Measurements from ENCODE around the gene GANC.
"Not testable (repeated sequence)": the region's sequence is repeated elsewhere in the genome, so short reads cannot be mapped to it uniquely, and the experiment has no call there.

GANC gene

GRCh38 chr15:42272939-42273899 lies at the start of gene GANC, which contains the start of gene TMEM87A:
Gene GANC, plus strand, starts transcription at chr15:42273201. Its CDS starts 1,281 bp downstream, at chr15:42274482.
Gene TMEM87A, minus strand, starts transcription at chr15:42273433. Its CDS starts 35 bp downstream, at chr15:42273398.
- peak; percentile 99 for DNase-seq (ENCODE audit: low spot score)

- no peak for DNase-seq (ENCODE audit: low spot score)
Observed at GRCh38 chr15:42226648-42227047, 46.4 kb upstream of the GANC start.

- no peak for DNase-seq (ENCODE audit: low spot score)
Observed at GRCh38 chr15:42228036-42228435, 45.0 kb upstream of the GANC start.

DNA sequence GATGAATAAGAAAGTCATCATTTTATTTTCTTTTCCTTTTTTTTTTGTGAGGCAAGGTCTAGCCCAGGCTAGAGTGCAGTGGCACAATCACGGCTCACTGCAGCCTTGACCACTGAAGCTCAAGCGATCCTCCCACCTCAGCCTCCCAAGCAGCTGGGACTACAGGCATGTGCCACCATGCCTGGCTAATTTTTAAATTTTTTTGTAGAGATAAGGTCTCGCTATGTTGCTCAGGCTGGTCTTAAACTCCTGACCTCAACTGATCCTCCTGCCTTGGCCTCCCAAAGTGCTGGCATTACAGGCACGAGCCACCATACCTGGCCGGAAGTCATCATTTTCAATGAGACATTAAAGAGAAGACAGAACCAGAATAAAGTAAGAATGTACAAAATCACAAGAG lies 44.0 kb upstream of the GANC start:
- not testable (repeated sequence) for DNase-seq (ENCODE audit: low spot score)

GRCh38 chr15:42231088-42231487 lies 41.9 kb upstream of the GANC start:
- DNase-seq (ENCODE audit: low spot score) = no peak

GRCh38 chr15:42232606-42233005 lies 40.4 kb upstream of the GANC start:
- DNase-seq (ENCODE audit: low spot score) = no peak

DNA sequence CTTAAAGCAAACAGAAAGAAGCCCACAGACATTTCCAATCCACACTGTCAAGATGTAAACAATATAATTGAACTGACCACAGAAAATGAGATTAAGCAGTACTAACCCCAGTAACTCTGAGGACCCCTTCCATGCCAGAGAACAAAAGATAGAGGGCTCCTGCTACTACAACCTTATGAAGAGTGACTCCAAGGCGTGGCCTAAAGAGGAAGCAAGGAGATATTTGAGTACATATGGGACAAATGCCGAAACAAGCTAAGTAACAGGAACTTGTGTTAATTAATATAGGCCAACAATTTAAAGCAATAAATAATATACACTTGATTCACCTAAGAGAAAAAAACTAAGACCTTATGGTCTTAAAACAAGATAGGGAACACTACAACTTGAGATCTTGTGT lies 39.9 kb upstream of the GANC start:
- no peak for DNase-seq (ENCODE audit: low spot score)

DNA sequence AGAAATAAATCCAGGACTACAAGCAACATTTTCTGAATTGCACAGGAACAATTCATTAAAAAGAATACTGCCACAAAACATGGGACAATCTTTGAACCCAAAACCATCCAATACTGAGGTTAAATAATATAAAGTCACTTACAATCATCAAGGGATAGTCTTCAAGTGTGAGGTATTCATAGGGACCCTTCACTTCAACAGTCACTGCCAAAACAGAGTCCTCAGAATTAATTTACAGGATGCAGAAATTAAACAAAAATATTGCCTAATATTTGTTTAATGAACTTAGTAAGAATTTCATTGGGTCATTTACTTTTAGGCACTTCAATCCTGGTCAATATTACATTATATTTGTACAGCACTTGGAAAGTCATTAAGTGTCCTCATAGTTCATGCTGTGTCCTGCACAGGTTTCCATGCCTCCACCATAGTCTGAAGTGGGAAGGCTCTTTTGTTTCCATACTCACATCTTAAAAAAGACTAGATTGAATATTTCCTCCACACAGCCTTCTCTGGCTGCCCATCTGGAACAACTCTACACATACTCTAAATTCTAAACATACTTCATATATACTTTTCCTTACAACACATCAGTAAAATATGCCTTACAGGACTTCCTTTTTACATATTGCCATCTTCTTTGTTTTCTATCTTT lies 33.3 kb upstream of the GANC start:
- no peak for DNase-seq (ENCODE audit: low spot score)

DNA sequence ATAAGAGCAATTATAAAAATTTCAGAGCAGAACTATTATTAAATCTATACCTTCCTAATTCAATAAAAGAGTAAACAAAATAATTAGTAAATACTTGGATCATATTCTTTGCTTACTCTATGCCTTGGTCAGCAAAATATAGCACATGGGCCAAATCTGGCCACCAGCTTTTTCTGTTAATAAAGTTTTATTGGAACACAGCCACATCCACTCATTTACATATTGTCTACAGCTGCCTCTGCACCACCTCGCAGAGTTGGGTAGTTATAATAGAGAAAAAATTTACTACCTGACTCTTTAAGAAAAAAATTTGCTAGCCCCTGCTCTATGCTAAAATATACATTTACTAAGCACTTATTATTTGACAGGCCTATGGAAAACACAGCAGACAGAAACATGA lies 32.2 kb upstream of the GANC start:
- DNase-seq (ENCODE audit: low spot score) = no peak

GRCh38 chr15:42253300-42253699 lies 19.7 kb upstream of the GANC start:
- DNase-seq (ENCODE audit: low spot score) = no peak

DNA sequence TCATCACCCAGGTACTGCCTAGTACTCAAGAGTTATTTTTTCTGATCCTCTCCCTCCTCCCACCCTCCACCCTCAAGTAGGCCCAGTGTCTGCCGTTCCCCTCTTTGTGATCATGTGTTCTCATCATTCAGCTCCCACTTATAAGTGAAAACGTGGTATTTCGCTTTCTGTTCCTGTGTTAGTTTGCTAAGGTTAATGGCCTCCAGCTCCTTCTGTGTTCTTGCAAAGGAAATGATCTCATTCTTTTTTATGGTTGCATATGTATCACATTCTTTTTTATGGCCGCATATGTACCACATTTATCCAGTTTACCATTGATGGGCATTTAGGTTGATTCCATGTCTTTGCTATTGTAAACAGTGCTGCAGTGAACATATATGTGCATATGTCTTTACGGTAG lies 8.2 kb upstream of the GANC start:
- no peak for DNase-seq (ENCODE audit: low spot score)

- DNase-seq (ENCODE audit: low spot score) = no peak
Observed at GRCh38 chr15:42267286-42267685, 5.7 kb upstream of the GANC start.

DNA sequence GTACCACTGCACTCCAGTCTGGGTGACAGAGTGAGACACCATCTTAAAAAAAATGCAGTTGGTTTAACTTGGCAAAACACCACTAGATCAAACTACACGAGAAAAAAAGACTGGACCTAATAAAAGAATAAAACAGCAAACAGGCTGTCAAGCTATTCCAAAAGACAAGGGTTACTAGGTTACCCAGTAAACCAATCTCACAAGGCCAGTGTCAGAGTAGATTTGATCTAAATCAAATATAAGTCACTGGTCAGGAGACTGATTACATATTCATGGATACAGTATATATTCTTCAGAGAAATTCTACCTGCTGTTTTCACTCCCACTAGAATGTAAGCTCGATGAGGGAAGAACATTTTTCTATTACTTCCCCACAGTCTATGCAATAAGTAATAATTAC lies 2.5 kb upstream of the GANC start:
- no peak for DNase-seq (ENCODE audit: low spot score)

DNA sequence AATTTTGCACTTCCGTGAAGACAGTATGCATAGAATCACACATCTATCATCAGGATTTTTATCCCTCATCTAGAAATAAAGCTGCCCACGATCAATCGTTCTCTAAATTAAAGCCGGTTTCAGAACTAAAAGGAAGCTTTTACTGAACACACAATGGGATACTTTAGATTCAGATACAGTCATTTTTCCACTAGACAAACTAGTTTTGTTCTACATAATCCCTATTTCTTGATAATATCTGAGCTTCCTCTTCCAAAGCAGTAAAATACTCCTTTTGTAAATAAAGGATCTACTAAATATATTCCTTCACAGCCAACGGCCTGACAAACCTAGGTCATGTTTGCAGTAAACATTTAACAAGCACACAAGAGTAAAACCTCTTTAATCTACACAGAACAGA lies 2.0 kb upstream of the GANC start:
- DNase-seq (ENCODE audit: low spot score) = no peak

GRCh38 chr15:42273900-42274701 lies 1.1 kb downstream of the GANC start:
- peak; percentile 35 for DNase-seq (ENCODE audit: low spot score)

DNA sequence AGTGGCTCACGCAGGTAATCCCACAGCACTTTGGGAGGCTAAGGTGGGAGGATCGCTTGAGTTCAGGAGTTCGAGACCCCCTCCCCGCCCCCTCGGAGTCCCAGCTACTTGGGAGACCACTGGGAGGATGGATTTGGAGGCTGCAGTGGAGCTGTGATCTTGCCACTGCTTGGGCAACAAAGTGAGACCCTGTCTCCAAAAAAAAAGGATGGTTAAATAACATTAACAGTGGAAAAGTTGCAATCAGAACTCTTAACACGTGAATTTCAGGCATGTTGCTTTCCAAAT lies 1.6 kb downstream of the GANC start:
- DNase-seq (ENCODE audit: low spot score) = no peak

- DNase-seq (ENCODE audit: low spot score) = no peak
Observed at GRCh38 chr15:42275780-42276391, 2.9 kb downstream of the GANC start.

GRCh38 chr15:42276762-42277161 lies 3.8 kb downstream of the GANC start:
- DNase-seq (ENCODE audit: low spot score) = no peak

DNA sequence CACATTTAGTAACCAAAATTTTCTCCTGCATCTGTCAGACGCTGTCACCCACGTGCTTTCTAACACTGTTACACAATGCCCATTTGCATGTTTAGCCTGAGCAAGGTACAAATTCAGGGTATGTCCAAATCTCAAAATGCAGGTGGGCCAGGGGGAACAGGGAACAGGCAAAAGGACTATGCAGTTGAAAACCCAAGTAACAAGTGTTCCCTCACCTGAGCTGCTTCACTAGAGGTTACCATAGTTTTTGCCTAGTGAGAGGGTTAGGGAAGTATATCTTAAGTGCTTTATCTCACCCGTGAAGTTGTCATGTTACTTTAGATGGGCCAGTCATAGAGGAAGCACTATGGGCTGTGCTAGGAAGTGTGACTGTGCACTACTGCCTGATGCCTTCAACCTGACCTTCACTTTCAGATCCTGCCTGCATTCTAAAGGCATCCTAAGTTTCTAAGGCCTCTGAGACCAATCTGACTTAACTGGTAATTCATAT lies 6.3 kb downstream of the GANC start:
- DNase-seq (ENCODE audit: low spot score) = no peak

DNA sequence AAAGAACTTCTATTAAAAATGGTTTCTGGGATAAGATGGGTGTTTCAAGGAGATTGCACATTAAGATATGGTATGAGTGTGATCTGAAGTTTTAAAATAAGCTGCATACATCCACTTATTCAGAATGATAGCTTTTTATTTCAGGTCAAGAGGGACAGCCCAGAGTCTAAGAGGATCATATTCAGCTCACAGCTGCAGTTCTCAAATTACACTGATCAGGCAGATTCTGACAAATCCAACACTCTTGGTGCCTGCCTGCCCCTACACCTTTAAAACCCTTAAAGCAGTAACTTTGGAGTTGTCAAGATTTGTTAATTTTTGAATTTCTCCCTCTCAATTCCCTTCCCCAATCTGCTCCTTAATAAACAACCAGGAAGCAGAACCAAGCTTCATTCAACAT lies 9.3 kb downstream of the GANC start:
- DNase-seq (ENCODE audit: low spot score) = no peak

DNA sequence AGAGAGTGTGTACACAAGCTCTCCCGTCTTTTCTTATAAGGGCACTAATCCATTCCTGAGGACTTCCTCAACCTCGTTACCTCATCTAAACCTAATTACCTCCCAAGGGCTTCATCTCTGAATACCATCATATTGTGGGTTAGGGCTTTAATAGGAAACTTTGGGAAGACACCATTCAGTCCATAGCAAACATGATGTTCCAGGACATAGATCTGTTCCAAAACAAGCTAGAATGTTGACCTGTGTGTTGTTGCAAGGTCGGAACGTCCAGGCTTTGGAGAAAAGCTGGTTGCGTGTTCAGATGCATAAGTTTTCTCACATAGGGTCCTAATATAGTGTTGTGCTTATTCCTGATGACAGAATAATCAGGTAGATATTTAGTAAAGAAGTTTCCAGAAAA lies 9.9 kb downstream of the GANC start:
- DNase-seq (ENCODE audit: low spot score) = no peak

GRCh38 chr15:42283671-42284070 lies 10.7 kb downstream of the GANC start:
- no peak for DNase-seq (ENCODE audit: low spot score)

Data from kidney capillary endothelial cell (primary cell).